Measurements from ENCODE around the gene MSH3.
A peak's percentile ranks its signal among the peaks of the same experiment; 100 is the strongest.
"Not testable (repeated sequence)": the region's sequence is repeated elsewhere in the genome, so short reads cannot be mapped to it uniquely, and the experiment has no call there.

The MSH3 gene

GRCh38 chr5:80759866-80760577 is 105.6 kb downstream of the MSH3 start:
- DNase-seq, result no peak

GRCh38 chr5:80760680-80761079 is 106.2 kb downstream of the MSH3 start:
- no peak for DNase-seq

GRCh38 chr5:80761176-80761575 is 106.7 kb downstream of the MSH3 start:
- DNase-seq, result no peak

- DNase-seq, result no peak
Measured at GRCh38 chr5:80761966-80762365, 107.5 kb downstream of the MSH3 start.

- no peak for DNase-seq
Measured at GRCh38 chr5:80762573-80762972, 108.1 kb downstream of the MSH3 start.

GRCh38 chr5:80763211-80763610 is 108.8 kb downstream of the MSH3 start:
- DNase-seq, result no peak

- no peak for DNase-seq
Measured at GRCh38 chr5:80763873-80764647, 109.6 kb downstream of the MSH3 start.

GRCh38 chr5:80764786-80765185 is 110.3 kb downstream of the MSH3 start:
- DNase-seq, result no peak

GRCh38 chr5:80777347-80778287 is 123.2 kb downstream of the MSH3 start:
- no peak for DNase-seq

GRCh38 chr5:80780024-80780423 is 125.6 kb downstream of the MSH3 start:
- DNase-seq, result no peak

- no peak for DNase-seq
Measured at GRCh38 chr5:80780761-80781285, 126.4 kb downstream of the MSH3 start.

GRCh38 chr5:80781356-80781755 is 126.9 kb downstream of the MSH3 start:
- no peak for DNase-seq

- no peak for DNase-seq
Measured at GRCh38 chr5:80782626-80783025, 128.2 kb downstream of the MSH3 start.

- DNase-seq, result not testable (repeated sequence)
Measured at GRCh38 chr5:80783751-80784150, 129.3 kb downstream of the MSH3 start.

GRCh38 chr5:80784451-80784850 is 130.0 kb downstream of the MSH3 start:
- DNase-seq, result no peak

GRCh38 chr5:80789319-80790016 is 135.0 kb downstream of the MSH3 start:
- DNase-seq, result not testable (repeated sequence)

- no peak for DNase-seq
Measured at GRCh38 chr5:80790698-80791097, 136.2 kb downstream of the MSH3 start.

- DNase-seq, result no peak
Measured at GRCh38 chr5:80793354-80793753, 138.9 kb downstream of the MSH3 start.

GRCh38 chr5:80796846-80797245 is 142.4 kb downstream of the MSH3 start:
- DNase-seq, result no peak

GRCh38 chr5:80797428-80798024 is 143.1 kb downstream of the MSH3 start:
- DNase-seq, result peak; percentile 3

GRCh38 chr5:80798166-80798565 is 143.7 kb downstream of the MSH3 start:
- DNase-seq, result no peak

GRCh38 chr5:80798633-80799032 is 144.2 kb downstream of the MSH3 start:
- DNase-seq, result no peak
